K562 (cell line): Measurements from ENCODE around the gene LONRF3. TPM values are rescaled to one million over a fixed set of nuclear protein-coding genes. Genes with fewer than 3 reads are reported as not detected.

Experiments
- ADNP ChIP-seq: fragments of 200-800 bp; sonication (Bioruptor generic); IDR thresholded peaks from 2 replicates; pipeline ENCODE4 v1.6.1; 2016; ENCODE audit warnings: missing genetic modification characterization, missing compliant biosample characterization
- ATF3 ChIP-seq, 2 experiments: fragments of 450-650 bp in 1 of 2; sonication (generic) in 1 of 2; formaldehyde crosslinking in 1 of 2; IDR thresholded peaks in 1 of 2; conservative IDR thresholded peaks in 1 of 2; 2 replicates each; pipeline versions ENCODE4 v1.6.1 to v1.8.1; 2016 to 2023; ENCODE audit warnings: mild to moderate bottlenecking in 2 of 2, moderate library complexity in 2 of 2, inconsistent platforms in 1 of 2, missing genetic modification reagents in 1 of 2
- ATF4 ChIP-seq: fragments of 450-650 bp; formaldehyde crosslinking; IDR thresholded peaks from 2 replicates; pipeline ENCODE4 v1.4.0; 2022; ENCODE audit warnings: mild to moderate bottlenecking, moderate library complexity
- CBFA2T3 ChIP-seq: fragments of 450-650 bp; IDR thresholded peaks from 2 replicates; pipeline ENCODE4 v1.6.1; 2017
- CREB1 ChIP-seq, 2 experiments: sonication (generic) in 1 of 2; formaldehyde crosslinking in 1 of 2; IDR thresholded peaks; 2 replicates each; pipeline versions ENCODE4 v1.6.1 to v1.8.0; 2012 to 2022; ENCODE audit warnings: inconsistent platforms in 1 of 2, mild to moderate bottlenecking in 1 of 2, missing genetic modification reagents in 1 of 2, moderate library complexity in 1 of 2
- CTCF ChIP-seq, 3 experiments: IDR thresholded peaks in 2 of 3; conservative IDR thresholded peaks in 1 of 3; 2 replicates each; pipeline ENCODE4 v1.5.1; 2011 to 2012; ENCODE audit warnings: low read length in 3 of 3, mild to moderate bottlenecking in 3 of 3, control low read depth in 2 of 3, improper control_type of control experiment in 1 of 3, inconsistent platforms in 1 of 3, low read depth in 1 of 3, mixed read lengths in 1 of 3, moderate library complexity in 1 of 3; ENCODE audit not compliant: insufficient read depth in 2 of 3
- E2F4 ChIP-seq: sonication (generic); formaldehyde crosslinking; IDR thresholded peaks from 2 replicates; pipeline ENCODE4 v1.8.0; 2022; ENCODE audit warnings: mild to moderate bottlenecking, low read depth, missing genetic modification reagents
- FOXM1 ChIP-seq, 2 experiments: fragments of 450-650 bp in 1 of 2; sonication (generic) in 1 of 2; formaldehyde crosslinking in 1 of 2; IDR thresholded peaks; 2 replicates each; pipeline versions ENCODE4 v1.6.1 to v1.9.0; 2017 to 2022; ENCODE audit warnings: low read depth in 2 of 2, mild to moderate bottlenecking in 2 of 2, missing genetic modification reagents in 1 of 2, moderate library complexity in 1 of 2
- HMG20A ChIP-seq: fragments of 450-650 bp; formaldehyde crosslinking; conservative IDR thresholded peaks from 2 replicates; pipeline ENCODE4 v1.4.0; 2020; ENCODE audit warnings: mild to moderate bottlenecking, mixed read lengths
- JUND ChIP-seq, 2 experiments: IDR thresholded peaks; 2 replicates in 1 of 2; 3 replicates in 1 of 2; pipeline ENCODE4 v1.6.1; 2011; ENCODE audit warnings: borderline replicate concordance in 2 of 2, low read depth in 2 of 2, low read length in 2 of 2, improper control_type of control experiment in 1 of 2, missing biosample characterization in 1 of 2, missing genetic modification characterization in 1 of 2, missing genetic modification reagents in 1 of 2
- MECOM ChIP-seq: fragments of 250-450 bp; sonication (Bioruptor Pico); IDR thresholded peaks from 2 replicates; pipeline ENCODE4 v1.8.0; 2022; ENCODE audit warnings: inconsistent platforms
- MEF2A ChIP-seq: IDR thresholded peaks from 2 replicates; pipeline ENCODE4 v1.6.1; 2011; ENCODE audit warnings: low read depth, mild to moderate bottlenecking, low read length, moderate library complexity; ENCODE audit not compliant: control insufficient read depth
- NCOR1 ChIP-seq: fragments of 450-650 bp; IDR thresholded peaks from 2 replicates; pipeline ENCODE4 v1.6.1; 2016; ENCODE audit warnings: mild to moderate bottlenecking, moderate library complexity
- POLR3A ChIP-seq: IDR thresholded peaks from 2 replicates; pipeline ENCODE4 v1.6.1; 2011; ENCODE audit warnings: borderline replicate concordance, mild to moderate bottlenecking, moderate library complexity; ENCODE audit not compliant: insufficient read length, insufficient read depth; ENCODE audit errors: extremely low read depth
- PTRF ChIP-seq: fragments of 450-650 bp; IDR thresholded peaks from 2 replicates; pipeline ENCODE4 v1.6.1; 2016; ENCODE audit warnings: mild to moderate bottlenecking, missing genetic modification characterization, missing compliant biosample characterization
- SMAD1 ChIP-seq: fragments of 150-350 bp; IDR thresholded peaks from 2 replicates; pipeline ENCODE4 v1.6.1; 2014; ENCODE audit warnings: low read length, low read depth; ENCODE audit not compliant: partially characterized antibody
- SMAD4 ChIP-seq: fragments of 250-450 bp; sonication (Bioruptor Pico); conservative IDR thresholded peaks from 2 replicates; pipeline ENCODE4 v1.8.0; 2021; ENCODE audit warnings: inconsistent platforms, mild to moderate bottlenecking, moderate library complexity
- TFAP4 ChIP-seq: sonication (generic); formaldehyde crosslinking; IDR thresholded peaks from 2 replicates; pipeline ENCODE4 v1.8.0; 2022; ENCODE audit warnings: missing genetic modification reagents, mild to moderate bottlenecking, moderate library complexity, borderline replicate concordance
- ZNF253 ChIP-seq: fragments of 250-450 bp; sonication (Bioruptor Pico); conservative IDR thresholded peaks from 2 replicates; pipeline ENCODE4 v1.6.1; 2021; ENCODE audit warnings: mild to moderate bottlenecking
- ZNF766 ChIP-seq: fragments of 200-800 bp; sonication (Bioruptor generic); conservative IDR thresholded peaks from 2 replicates; pipeline ENCODE4 v1.6.1; 2016; ENCODE audit warnings: missing genetic modification characterization, missing compliant biosample characterization
- polyA plus RNA-seq, 8 experiments: library from polyadenylated mRNA; depleted of rRNA in 4 of 8; stranded (reverse) in 5 of 8; unstranded in 3 of 8; fragments of >200 nt; fragmentation: Nextera tagmentation in 2 of 8; fragmentation: Illumina TruSeq in 1 of 8; extraction: Ambion mirVana in 2 of 8; extraction: Trizol in 1 of 8; gene quantifications; 2 replicates each; pipeline versions ENCODE4 v1.2.1 to v1.2.3, GENCODE V29; 2011 to 2014; ENCODE audit warnings: inconsistent platforms in 1 of 8, missing spikeins in 1 of 8
- total RNA-seq, 7 experiments: library from RNA; depleted of rRNA in 6 of 7; stranded (reverse); fragments of >200 nt in 6 of 7; fragmentation: Illumina TruSeq in 2 of 7; extraction: Trizol in 2 of 7; gene quantifications; 2 replicates each; pipeline versions ENCODE4 v1.2.1 to v1.2.3, GENCODE V29; 2011 to 2021; ENCODE audit warnings: low replicate concordance in 1 of 7

LONRF3 gene
- total and polyA plus RNA-seq, 9 of the 15 experiments (the other 6 are each of a cell fraction or from before 2014, with no cell fraction given), result 1.3 to 22.0 (median 8.7) TPM

GRCh38 chrX:119004920-119005524 lies 30.6 kb downstream of the LONRF3 start (continued):
- TF ChIP-seq CTCF (IDR thresholded peaks at IDR 0.05 in 2 of 3, conservative IDR thresholded peaks at IDR 0.05 in 1 of 3; ENCODE audit: insufficient read depth in 2 of 3, low read depth in 1 of 3, low read length in 3 of 3) (peak; percentile 67 to 87 (median 69)), HMG20A (CRISPR knock-in tag) (no peak), JUND (IDR thresholded peaks at IDR 0.05; ENCODE audit: borderline replicate concordance, low read depth, low read length) (0 out of 2 replicates have a peak, but pooled peaks have one; percentile 23), JUND (tag; IDR thresholded peaks at IDR 0.05; ENCODE audit: borderline replicate concordance, low read depth, low read length) (no peak), MEF2A (no peak), FOXM1 (IDR thresholded peaks at IDR 0.05; ENCODE audit: low read depth) (no peak), FOXM1 (CRISPR knock-in tag; IDR thresholded peaks at IDR 0.05; ENCODE audit: low read depth) (no peak), NCOR1 (no peak), MECOM (CRISPR knock-in tag) (no peak), CBFA2T3 (no peak), ZNF766 (CRISPR knock-in tag) (no peak), SMAD1 (no peak), SMAD4 (CRISPR knock-in tag) (no peak), ADNP (tag) (no peak), PTRF (tag) (no peak), ATF4 (CRISPR knock-in tag) (no peak), TFAP4 (CRISPR knock-in tag) (peak; percentile 29; the same call in 1 of the 2 replicates), E2F4 (CRISPR knock-in tag) (no peak), ATF3 (IDR thresholded peaks at IDR 0.05) (no peak), ATF3 (CRISPR knock-in tag; conservative IDR thresholded peaks at IDR 0.05) (no peak), POLR3A (no peak), ZNF253 (CRISPR knock-in tag) (no peak), CREB1 (IDR thresholded peaks at IDR 0.05) (no peak), CREB1 (CRISPR knock-in tag; IDR thresholded peaks at IDR 0.05) (no peak)
